ENCODE measurements around the gene HSPA6.

HSPA6 gene

GRCh38 chr1:161494091-161494735 is 30.1 kb upstream of the HSPA6 start (continued):
- TF ChIP-seq AEBP2 (tag by site-specific recombination; IDR thresholded peaks at IDR 0.05; ENCODE audit: borderline replicate concordance): no peak

GRCh38 chr1:161495490-161495889 is 28.9 kb upstream of the HSPA6 start:
- Histone ChIP-seq H3K4me3 (ENCODE audit: low read depth, low read length) (no peak overlapping the region), H3K36me3 (ENCODE audit: control insufficient read depth in 2 of 2, insufficient read depth in 1 of 2, low read length in 2 of 2) (no peaks in the 10 kb centered on the region), H3K27ac (ENCODE audit: extremely low read depth, low read depth, low read length) (no peak overlapping the region), H3K4me1 (ENCODE audit: control insufficient read depth, insufficient read depth, low read length) (peaks cover 8% of the 10 kb centered on the region), H3K9me3 (ENCODE audit: control insufficient read depth, insufficient read depth, low read depth, low read length) (no peaks in the 10 kb centered on the region)
- CTCF ChIA-PET: interaction anchor here (1.6 to 1.8 kb wide), 2 partner anchors 13 to 246 kb away, joined by 4 to 5 read pairs; no protein-coding TSS in a partner anchor
- POLR2A ChIA-PET: no interaction called here
- no peak for TF ChIP-seq FEZF1 (tag by site-specific recombination; IDR thresholded peaks at IDR 0.05)
- no peak for TF ChIP-seq KLF17 (tag by site-specific recombination; IDR thresholded peaks at IDR 0.05)
- TF ChIP-seq SP2 (tag by site-specific recombination; IDR thresholded peaks at IDR 0.05): no peak
- TF ChIP-seq TRIM28 (IDR thresholded peaks at IDR 0.05; ENCODE audit: borderline replicate concordance, low read length): no peak
- no peak for TF ChIP-seq KLF16 (tag by site-specific recombination; IDR thresholded peaks at IDR 0.05)
- TF ChIP-seq RBAK (tag by site-specific recombination; IDR thresholded peaks at IDR 0.05): no peak
- no peak for TF ChIP-seq SCRT2 (tag by site-specific recombination; IDR thresholded peaks at IDR 0.05)

- H3K27ac ChIP-seq (ENCODE audit: extremely low read depth, low read depth, low read length): no peak overlapping the region
- H3K4me1 ChIP-seq (ENCODE audit: control insufficient read depth, insufficient read depth, low read length): peaks cover 13% of the 10 kb centered on the region
- POLR2A ChIA-PET: no interaction called here
- no peaks in the 10 kb centered on the region for H3K9me3 ChIP-seq (ENCODE audit: control insufficient read depth, insufficient read depth, low read depth, low read length)
- H3K36me3 ChIP-seq (ENCODE audit: control insufficient read depth in 2 of 2, insufficient read depth in 1 of 2, low read length in 2 of 2): no peaks in the 10 kb centered on the region
- H3K4me3 ChIP-seq (ENCODE audit: low read depth, low read length): no peak overlapping the region
- TF ChIP-seq REPIN1 (tag by site-specific recombination; IDR thresholded peaks at IDR 0.05; ENCODE audit: low read depth) (no peak), HOXC10 (CRISPR knock-in tag; IDR thresholded peaks at IDR 0.05) (no peak), ZNF223 (tag by site-specific recombination; IDR thresholded peaks at IDR 0.05) (no peak), ZNF10 (tag by site-specific recombination; IDR thresholded peaks at IDR 0.05) (no peak), PRDM6 (tag by site-specific recombination; IDR thresholded peaks at IDR 0.05) (no peak), ZNF776 (tag by site-specific recombination; IDR thresholded peaks at IDR 0.05; ENCODE audit: borderline replicate concordance) (no peak), ZNF585B (tag by site-specific recombination; IDR thresholded peaks at IDR 0.05) (no peak), SP2 (tag by site-specific recombination; IDR thresholded peaks at IDR 0.05) (no peak), ZNF302 (tag by site-specific recombination; IDR thresholded peaks at IDR 0.05; ENCODE audit: low read depth) (no peak), ZNF529 (tag by site-specific recombination; IDR thresholded peaks at IDR 0.05; ENCODE audit: insufficient replicate concordance) (no peak), ZNF18 (tag by site-specific recombination; IDR thresholded peaks at IDR 0.05) (no peak), KLF8 (tag by site-specific recombination; IDR thresholded peaks at IDR 0.05) (no peak)
- CTCF ChIA-PET: no interaction called here
Observed at GRCh38 chr1:161497961-161498360, 26.4 kb upstream of the HSPA6 start.
